Measurements from ENCODE around the gene LATS2.

The LATS2 gene

GRCh38 chr13:21012841-21013681, 48.3 kb downstream of the LATS2 start:
- H3K4me1 ChIP-seq (ENCODE audit: control insufficient read depth in 1 of 2, insufficient read depth in 2 of 2, low read length in 2 of 2): peaks cover 3 to 9% of the 10 kb centered on the region in 2 experiments
- H3K79me1 ChIP-seq (ENCODE audit: low read length): no peaks in the 10 kb centered on the region
- H4K8ac ChIP-seq (ENCODE audit: low read depth, low read length): no peak overlapping the region
- H3K18ac ChIP-seq (ENCODE audit: low read length): no peak overlapping the region
- H3K4ac ChIP-seq (ENCODE audit: low read depth, low read length): peak overlapping the region; percentile 88
- H3K14ac ChIP-seq (ENCODE audit: low read length): no peak overlapping the region
- no peak for DNase-seq
- H2BK5ac ChIP-seq (ENCODE audit: low read depth, low read length, poor library complexity): no peak overlapping the region
- H4K12ac ChIP-seq (ENCODE audit: low read depth, low read length): no peak overlapping the region
- WGBS (ENCODE audit: extremely low coverage, insufficient coverage, insufficient read length): no CpG with 5 or more reads among the region's 5 CpGs
- H3K79me2 ChIP-seq (ENCODE audit: control insufficient read depth, insufficient read depth, low read length, poor library complexity): peaks cover 13% of the 10 kb centered on the region
- no peak overlapping the region for H3K9ac ChIP-seq (ENCODE audit: low read length)
- no peak overlapping the region for H2AK5ac ChIP-seq (ENCODE audit: low read length)
- no peak overlapping the region for H2BK12ac ChIP-seq (ENCODE audit: low read length)
- no peak overlapping the region for H3K4me2 ChIP-seq (ENCODE audit: low read length)
- H3K4me3 ChIP-seq (ENCODE audit: low read depth, low read length): no peak overlapping the region
- H3K27me3 ChIP-seq (ENCODE audit: insufficient read depth, low read length): no peaks in the 10 kb centered on the region
- peak overlapping the region; percentile 2 for H2AFZ ChIP-seq (ENCODE audit: insufficient read depth, low read length, poor library complexity)
- H3K36me3 ChIP-seq (ENCODE audit: control insufficient read depth in 1 of 2, insufficient read depth in 2 of 2, low read length in 2 of 2): peaks cover 7 to 18% of the 10 kb centered on the region in 2 experiments
- no peak overlapping the region for H2BK120ac ChIP-seq (ENCODE audit: insufficient read depth, low read length, poor library complexity)
- no peak overlapping the region for H4K91ac ChIP-seq (ENCODE audit: low read depth, low read length)
- H3K27ac ChIP-seq (ENCODE audit: low read depth, low read length): no peak overlapping the region
- H3K9me3 ChIP-seq (ENCODE audit: insufficient read depth, low read depth, low read length): no peaks in the 10 kb centered on the region
- no peak overlapping the region for H3K23ac ChIP-seq (ENCODE audit: low read length)

- Histone ChIP-seq H2AK5ac (ENCODE audit: low read length) (no peak overlapping the region), H2BK12ac (ENCODE audit: low read length) (no peak overlapping the region), H3K4me2 (ENCODE audit: low read length) (no peak overlapping the region), H3K14ac (ENCODE audit: low read length) (no peak overlapping the region), H2AFZ (ENCODE audit: insufficient read depth, low read length, poor library complexity) (no peak overlapping the region), H4K12ac (ENCODE audit: low read depth, low read length) (no peak overlapping the region), H3K4me1 (ENCODE audit: control insufficient read depth in 1 of 2, insufficient read depth in 2 of 2, low read length in 2 of 2) (peaks cover 3 to 9% of the 10 kb centered on the region in 2 experiments), H3K79me2 (ENCODE audit: control insufficient read depth, insufficient read depth, low read length, poor library complexity) (peaks cover 14% of the 10 kb centered on the region), H3K27me3 (ENCODE audit: insufficient read depth, low read length) (no peaks in the 10 kb centered on the region), H3K4me3 (ENCODE audit: low read depth, low read length) (no peak overlapping the region), H3K79me1 (ENCODE audit: low read length) (no peaks in the 10 kb centered on the region), H3K27ac (ENCODE audit: low read depth, low read length) (no peak overlapping the region), H2BK120ac (ENCODE audit: insufficient read depth, low read length, poor library complexity) (no peak overlapping the region), H4K8ac (ENCODE audit: low read depth, low read length) (no peak overlapping the region), H3K36me3 (ENCODE audit: control insufficient read depth in 1 of 2, insufficient read depth in 2 of 2, low read length in 2 of 2) (peaks cover 10 to 18% of the 10 kb centered on the region in 2 experiments), H3K4ac (ENCODE audit: low read depth, low read length) (peak overlapping the region; percentile 15), H3K9me3 (ENCODE audit: insufficient read depth, low read depth, low read length) (no peaks in the 10 kb centered on the region), H4K91ac (ENCODE audit: low read depth, low read length) (no peak overlapping the region), H3K18ac (ENCODE audit: low read length) (no peak overlapping the region), H2BK5ac (ENCODE audit: low read depth, low read length, poor library complexity) (no peak overlapping the region), H3K23ac (ENCODE audit: low read length) (no peak overlapping the region), H3K9ac (ENCODE audit: low read length) (no peak overlapping the region)
- no peak for DNase-seq
- no CpG with 5 or more reads among the region's 5 CpGs for WGBS (ENCODE audit: extremely low coverage, insufficient coverage, insufficient read length)
Observed at GRCh38 chr13:21012211-21012610, 49.2 kb downstream of the LATS2 start.

- Histone ChIP-seq H3K9ac (ENCODE audit: low read length) (no peak overlapping the region), H2BK5ac (ENCODE audit: low read depth, low read length, poor library complexity) (no peak overlapping the region), H3K4me1 (ENCODE audit: control insufficient read depth in 1 of 2, insufficient read depth in 2 of 2, low read length in 2 of 2) (peaks cover 3 to 7% of the 10 kb centered on the region in 2 experiments), H3K14ac (ENCODE audit: low read length) (no peak overlapping the region), H4K91ac (ENCODE audit: low read depth, low read length) (no peak overlapping the region), H4K12ac (ENCODE audit: low read depth, low read length) (no peak overlapping the region), H2AK5ac (ENCODE audit: low read length) (no peak overlapping the region), H2BK12ac (ENCODE audit: low read length) (no peak overlapping the region), H4K8ac (ENCODE audit: low read depth, low read length) (no peak overlapping the region), H3K36me3 (ENCODE audit: control insufficient read depth in 1 of 2, insufficient read depth in 2 of 2, low read length in 2 of 2) (peaks cover 13 to 18% of the 10 kb centered on the region in 2 experiments), H3K79me2 (ENCODE audit: control insufficient read depth, insufficient read depth, low read length, poor library complexity) (peaks cover 14% of the 10 kb centered on the region), H3K18ac (ENCODE audit: low read length) (no peak overlapping the region), H3K4me2 (ENCODE audit: low read length) (no peak overlapping the region), H3K79me1 (ENCODE audit: low read length) (no peaks in the 10 kb centered on the region), H3K4me3 (ENCODE audit: low read depth, low read length) (no peak overlapping the region), H2AFZ (ENCODE audit: insufficient read depth, low read length, poor library complexity) (no peak overlapping the region), H3K27ac (ENCODE audit: low read depth, low read length) (no peak overlapping the region), H3K9me3 (ENCODE audit: insufficient read depth, low read depth, low read length) (no peaks in the 10 kb centered on the region), H2BK120ac (ENCODE audit: insufficient read depth, low read length, poor library complexity) (no peak overlapping the region), H3K23ac (ENCODE audit: low read length) (no peak overlapping the region), H3K27me3 (ENCODE audit: insufficient read depth, low read length) (no peaks in the 10 kb centered on the region), H3K4ac (ENCODE audit: low read depth, low read length) (peak overlapping the region; percentile 33)
- peak in 1 of 2 donors; percentile 71 for DNase-seq
Observed at GRCh38 chr13:21011378-21011777, 50.0 kb downstream of the LATS2 start.

GRCh38 chr13:21010621-21011020, 50.8 kb downstream of the LATS2 start:
- Histone ChIP-seq H3K4me2 (ENCODE audit: low read length) (no peak overlapping the region), H3K27ac (ENCODE audit: low read depth, low read length) (no peak overlapping the region), H3K4me1 (ENCODE audit: control insufficient read depth in 1 of 2, insufficient read depth in 2 of 2, low read length in 2 of 2) (peaks cover 3 to 7% of the 10 kb centered on the region in 2 experiments), H4K8ac (ENCODE audit: low read depth, low read length) (no peak overlapping the region), H3K36me3 (ENCODE audit: control insufficient read depth in 1 of 2, insufficient read depth in 2 of 2, low read length in 2 of 2) (peaks cover 13 to 18% of the 10 kb centered on the region in 2 experiments), H2BK12ac (ENCODE audit: low read length) (no peak overlapping the region), H3K18ac (ENCODE audit: low read length) (no peak overlapping the region), H3K79me2 (ENCODE audit: control insufficient read depth, insufficient read depth, low read length, poor library complexity) (peaks cover 12% of the 10 kb centered on the region), H3K9me3 (ENCODE audit: insufficient read depth, low read depth, low read length) (no peaks in the 10 kb centered on the region), H3K27me3 (ENCODE audit: insufficient read depth, low read length) (no peaks in the 10 kb centered on the region), H2BK120ac (ENCODE audit: insufficient read depth, low read length, poor library complexity) (no peak overlapping the region), H2BK5ac (ENCODE audit: low read depth, low read length, poor library complexity) (no peak overlapping the region), H2AFZ (ENCODE audit: insufficient read depth, low read length, poor library complexity) (no peak overlapping the region), H3K4me3 (ENCODE audit: low read depth, low read length) (no peak overlapping the region), H3K14ac (ENCODE audit: low read length) (no peak overlapping the region), H4K91ac (ENCODE audit: low read depth, low read length) (no peak overlapping the region), H3K4ac (ENCODE audit: low read depth, low read length) (peak overlapping the region; percentile 29), H3K9ac (ENCODE audit: low read length) (no peak overlapping the region), H4K12ac (ENCODE audit: low read depth, low read length) (no peak overlapping the region), H3K23ac (ENCODE audit: low read length) (no peak overlapping the region), H2AK5ac (ENCODE audit: low read length) (no peak overlapping the region), H3K79me1 (ENCODE audit: low read length) (no peaks in the 10 kb centered on the region)
- WGBS (ENCODE audit: extremely low coverage, insufficient coverage, insufficient read length): no CpG with 5 or more reads among the region's 1 CpG
- peak in 1 of 2 donors; percentile 28 for DNase-seq

All from trophoblast cell (in vitro differentiated cells and primary cell).